ENCODE measurements around the gene SOWAHD. TPM values are rescaled to one million over a fixed set of nuclear protein-coding genes. Genes with fewer than 3 reads are reported as not detected.
"Not testable (repeated sequence)": the region's sequence is repeated elsewhere in the genome, so short reads cannot be mapped to it uniquely, and the experiment has no call there.

The SOWAHD gene
- total RNA-seq, 4 donors from 2014 or later: 1.3 to 2.7 (median 2.5) TPM; not detected in 1

DNA sequence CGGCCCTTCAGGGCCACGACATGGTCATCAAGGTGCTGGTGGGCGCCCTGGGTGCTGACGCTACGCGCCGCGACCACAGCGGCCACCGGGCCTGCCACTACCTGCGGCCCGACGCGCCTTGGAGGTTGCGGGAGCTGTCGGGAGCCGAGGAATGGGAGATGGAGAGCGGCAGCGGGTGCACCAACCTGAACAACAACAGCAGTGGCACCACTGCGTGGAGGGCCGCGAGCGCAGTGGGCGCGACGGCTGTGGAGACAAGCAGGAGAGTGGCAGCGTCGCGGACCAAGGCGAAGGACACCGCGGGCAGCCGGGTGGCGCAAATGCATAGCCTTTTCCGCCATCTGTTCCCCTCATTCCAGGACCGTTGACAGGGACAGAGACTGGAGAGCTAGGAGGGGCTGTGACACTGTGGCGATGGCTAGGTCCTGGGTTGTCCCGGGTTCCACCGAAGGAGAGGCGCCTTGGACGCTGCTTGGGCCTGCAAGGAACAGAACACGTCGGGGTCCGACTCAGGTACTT, 919 bp downstream of the SOWAHD start:
- Histone ChIP-seq H3K4me3 (peak overlapping the region; percentile 56 to 66 (median 58)), H3K9me3 (no peaks in the 10 kb centered on the region), H3K27ac (peak overlapping the region; percentile 75 to 95 (median 88)), H3K36me3 (no peaks in the 10 kb centered on the region), H3K27me3 (no peaks in the 10 kb centered on the region), H3K4me1 (peaks cover 0 to 9% (median 9%) of the 10 kb centered on the region in 4 donors)
- peak in 1 of 3 donors; percentile 32 for DNase-seq
- TF ChIP-seq, protein P1, sequence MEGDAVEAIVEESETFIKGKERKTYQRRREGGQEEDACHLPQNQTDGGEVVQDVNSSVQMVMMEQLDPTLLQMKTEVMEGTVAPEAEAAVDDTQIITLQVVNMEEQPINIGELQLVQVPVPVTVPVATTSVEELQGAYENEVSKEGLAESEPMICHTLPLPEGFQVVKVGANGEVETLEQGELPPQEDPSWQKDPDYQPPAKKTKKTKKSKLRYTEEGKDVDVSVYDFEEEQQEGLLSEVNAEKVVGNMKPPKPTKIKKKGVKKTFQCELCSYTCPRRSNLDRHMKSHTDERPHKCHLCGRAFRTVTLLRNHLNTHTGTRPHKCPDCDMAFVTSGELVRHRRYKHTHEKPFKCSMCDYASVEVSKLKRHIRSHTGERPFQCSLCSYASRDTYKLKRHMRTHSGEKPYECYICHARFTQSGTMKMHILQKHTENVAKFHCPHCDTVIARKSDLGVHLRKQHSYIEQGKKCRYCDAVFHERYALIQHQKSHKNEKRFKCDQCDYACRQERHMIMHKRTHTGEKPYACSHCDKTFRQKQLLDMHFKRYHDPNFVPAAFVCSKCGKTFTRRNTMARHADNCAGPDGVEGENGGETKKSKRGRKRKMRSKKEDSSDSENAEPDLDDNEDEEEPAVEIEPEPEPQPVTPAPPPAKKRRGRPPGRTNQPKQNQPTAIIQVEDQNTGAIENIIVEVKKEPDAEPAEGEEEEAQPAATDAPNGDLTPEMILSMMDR (IDR thresholded peaks at IDR 0.05): no peak
- no peak for TF ChIP-seq POLR2A (IDR thresholded peaks at IDR 0.05)

DNA sequence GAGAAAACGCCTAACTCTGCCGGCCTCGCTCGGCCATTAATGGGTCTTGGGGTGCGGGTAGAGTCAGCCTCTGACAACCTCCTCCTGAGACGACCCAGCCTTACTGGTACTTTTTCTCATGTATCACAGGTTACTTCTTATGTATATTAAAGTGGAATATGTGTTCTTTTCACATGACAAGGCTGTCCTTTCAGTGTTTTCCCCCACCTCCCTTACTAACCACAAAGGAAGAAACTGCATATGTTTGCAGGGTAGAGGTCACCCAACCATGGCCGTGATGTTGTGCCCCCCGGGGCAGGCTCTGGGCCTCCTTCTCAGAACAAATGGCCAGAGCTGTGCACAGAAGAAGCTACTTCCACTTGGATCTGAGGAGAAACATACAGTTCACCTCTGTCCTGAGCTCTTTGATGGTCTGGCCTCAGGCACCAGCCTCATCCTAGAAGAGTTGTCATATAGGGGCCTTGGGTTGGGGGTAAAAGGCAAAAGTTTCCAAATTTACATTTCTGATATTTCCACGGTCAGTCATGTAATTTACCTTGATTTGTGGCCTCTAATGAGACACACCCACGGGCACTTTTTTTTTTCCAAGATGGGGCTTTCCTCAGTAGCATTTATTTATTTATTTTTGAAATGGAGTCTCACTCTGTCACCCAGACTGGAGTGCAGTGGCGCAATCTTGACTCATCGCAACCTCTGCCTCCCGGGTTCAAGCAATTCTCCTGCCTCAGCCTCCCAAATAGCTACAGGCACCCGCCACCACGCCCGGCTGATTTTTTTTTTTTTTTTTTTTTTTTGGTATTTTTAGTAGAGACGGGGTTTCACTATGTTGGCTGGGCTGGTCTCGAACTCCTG, 1.9 kb downstream of the SOWAHD start:
- Histone ChIP-seq H3K4me1 (peaks cover 0 to 9% (median 6%) of the 10 kb centered on the region in 4 donors), H3K27ac (peak overlapping the region in 3 of 4 donors; percentile 75 to 91 (median 86)), H3K9me3 (no peaks in the 10 kb centered on the region), H3K36me3 (no peaks in the 10 kb centered on the region), H3K4me3 (peak overlapping the region; percentile 56 to 66 (median 58)), H3K27me3 (no peaks in the 10 kb centered on the region)
- peak in 2 of 3 donors; percentile 58 to 66 for DNase-seq
- no peak for TF ChIP-seq POLR2A (IDR thresholded peaks at IDR 0.05)
- TF ChIP-seq, protein P1 (IDR thresholded peaks at IDR 0.05): no peak

GRCh38 chrX:119762718-119763117, 4.3 kb downstream of the SOWAHD start:
- peaks cover 0 to 2% (median 0%) of the 10 kb centered on the region in 4 donors for H3K4me1 ChIP-seq
- TF ChIP-seq, protein P1 (IDR thresholded peaks at IDR 0.05): no peak
- TF ChIP-seq POLR2A (IDR thresholded peaks at IDR 0.05): no peak
- no peaks in the 10 kb centered on the region for H3K36me3 ChIP-seq
- H3K9me3 ChIP-seq: no peaks in the 10 kb centered on the region
- no peak overlapping the region for H3K27ac ChIP-seq
- H3K4me3 ChIP-seq: no peak overlapping the region
- H3K27me3 ChIP-seq: no peaks in the 10 kb centered on the region
- DNase-seq: no peak

GRCh38 chrX:119763181-119763580, 4.8 kb downstream of the SOWAHD start:
- H3K27ac ChIP-seq: no peak overlapping the region
- H3K4me1 ChIP-seq: no peaks in the 10 kb centered on the region
- no peaks in the 10 kb centered on the region for H3K27me3 ChIP-seq
- DNase-seq: no peak
- TF ChIP-seq, protein P1 (IDR thresholded peaks at IDR 0.05): no peak
- no peak for TF ChIP-seq POLR2A (IDR thresholded peaks at IDR 0.05)
- H3K9me3 ChIP-seq: no peaks in the 10 kb centered on the region
- no peaks in the 10 kb centered on the region for H3K36me3 ChIP-seq
- H3K4me3 ChIP-seq: no peak overlapping the region

DNA sequence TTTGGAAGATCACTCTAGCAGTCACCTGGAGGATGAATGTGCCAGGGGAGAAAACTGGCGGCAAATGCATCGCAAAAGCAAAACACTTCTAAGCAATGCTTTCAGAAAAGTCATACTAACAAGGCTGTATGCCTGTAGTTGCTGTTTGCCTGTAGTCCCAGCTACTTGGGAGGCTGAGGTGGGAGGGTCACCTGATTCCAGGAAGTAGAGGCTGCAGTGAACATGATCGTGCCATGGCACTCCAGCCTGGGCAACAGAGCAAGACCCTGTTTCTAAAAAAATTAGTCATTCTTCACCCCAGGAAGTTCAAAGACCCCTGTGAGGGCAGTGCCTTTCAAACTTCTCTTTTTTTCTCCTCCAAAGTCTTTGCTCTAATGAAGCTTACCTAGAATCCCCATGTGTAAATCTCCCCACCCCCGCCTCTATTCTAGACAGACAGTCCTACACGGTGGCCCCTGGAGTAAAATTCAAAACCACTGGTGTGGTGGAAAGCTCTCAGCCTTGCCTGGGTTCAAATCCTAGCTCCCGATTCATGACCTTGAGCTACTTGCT, 5.5 kb downstream of the SOWAHD start:
- Histone ChIP-seq H3K9me3 (no peaks in the 10 kb centered on the region), H3K4me3 (no peak overlapping the region), H3K27ac (no peak overlapping the region), H3K27me3 (no peaks in the 10 kb centered on the region), H3K4me1 (no peaks in the 10 kb centered on the region), H3K36me3 (no peaks in the 10 kb centered on the region)
- DNase-seq: no peak
- TF ChIP-seq POLR2A (IDR thresholded peaks at IDR 0.05): no peak
- TF ChIP-seq, protein P1 (IDR thresholded peaks at IDR 0.05): no peak

DNA sequence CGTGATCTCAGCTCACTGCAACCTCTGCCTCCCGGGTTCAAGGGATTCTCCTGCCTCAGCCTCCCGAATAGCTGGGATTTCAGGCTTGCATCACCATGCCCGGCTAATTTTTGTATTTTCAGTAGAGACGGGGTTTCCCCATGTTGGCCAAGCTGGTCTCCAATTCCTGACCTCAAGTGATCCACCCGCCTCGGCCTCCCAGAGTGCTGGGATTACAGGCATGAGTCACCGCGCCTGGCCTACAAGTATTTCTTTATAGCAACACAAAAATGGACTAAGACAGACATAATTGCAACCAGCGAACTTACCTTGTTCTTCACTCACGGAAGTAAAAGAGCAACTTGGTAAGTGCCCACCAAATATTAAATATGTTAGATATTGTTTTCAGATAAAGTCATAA, 10.0 kb downstream of the SOWAHD start:
- not testable (repeated sequence) for H3K27ac ChIP-seq, DNase-seq, H3K4me1 ChIP-seq, H3K36me3 ChIP-seq, H3K4me3 ChIP-seq, H3K9me3 ChIP-seq, H3K27me3 ChIP-seq

DNA sequence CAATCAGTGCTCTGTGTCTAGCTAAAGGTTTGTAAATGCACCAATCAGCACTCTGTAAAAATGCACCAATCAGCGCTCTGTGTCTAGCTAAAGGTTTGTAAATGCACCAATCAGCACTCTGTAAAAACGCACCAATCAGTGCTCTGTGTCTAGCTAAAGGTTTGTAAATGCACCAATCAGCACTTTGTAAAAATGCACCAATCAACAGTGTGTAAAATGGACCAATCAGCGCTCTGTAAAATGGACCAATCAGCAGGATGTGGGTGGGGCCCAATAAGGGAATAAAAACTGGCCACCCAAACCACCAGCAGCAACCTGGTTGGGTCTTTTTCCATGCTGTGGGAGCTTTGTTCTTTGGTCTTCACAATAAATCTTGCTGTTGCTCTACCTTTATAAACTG, 11.0 kb downstream of the SOWAHD start:
- not testable (repeated sequence) for H3K4me3 ChIP-seq, H3K27me3 ChIP-seq, H3K4me1 ChIP-seq, DNase-seq, H3K36me3 ChIP-seq, H3K9me3 ChIP-seq, H3K27ac ChIP-seq
